HG02970 (cell line): ENCODE results near the gene KRTAP5-2.
"Not testable (repeated sequence)": the region's sequence is repeated elsewhere in the genome, so short reads cannot be mapped to it uniquely, and the experiment has no call there.

Experiments used
- ATAC-seq: cut with Tn5 transposase; IDR thresholded peaks from one replicate; pipeline ENCODE4 v1.9.1; 2021; ENCODE audit warnings: mild to moderate bottlenecking, moderate library complexity, moderate number of reproducible peaks; ENCODE audit not compliant: unreplicated experiment, low FRiP score

Gene KRTAP5-2, protein sequence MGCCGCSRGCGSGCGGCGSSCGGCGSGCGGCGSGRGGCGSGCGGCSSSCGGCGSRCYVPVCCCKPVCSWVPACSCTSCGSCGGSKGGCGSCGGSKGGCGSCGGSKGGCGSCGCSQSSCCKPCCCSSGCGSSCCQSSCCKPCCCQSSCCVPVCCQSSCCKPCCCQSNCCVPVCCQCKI

DNA sequence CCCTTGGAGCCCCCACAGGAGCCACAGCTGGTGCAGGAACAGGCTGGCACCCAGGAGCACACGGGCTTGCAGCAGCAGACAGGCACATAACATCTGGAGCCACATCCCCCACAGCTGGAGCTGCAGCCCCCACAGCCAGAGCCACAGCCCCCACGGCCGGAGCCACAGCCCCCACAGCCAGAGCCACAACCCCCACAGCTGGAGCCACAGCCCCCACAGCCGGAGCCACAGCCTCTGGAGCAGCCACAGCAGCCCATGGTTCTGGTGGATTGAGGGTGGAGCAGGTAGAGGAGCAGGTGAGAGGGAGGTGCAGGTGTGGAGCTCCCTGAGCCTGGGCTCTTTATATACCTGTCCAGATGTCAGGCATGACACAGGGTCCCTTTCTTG is at the start of gene KRTAP5-2:
TSS of gene KRTAP5-2 (minus strand) at position 301 of the 387 bp plus-strand sequence. CDS start at position 257, 44 bp downstream.
- ATAC-seq, result no peak

DNA sequence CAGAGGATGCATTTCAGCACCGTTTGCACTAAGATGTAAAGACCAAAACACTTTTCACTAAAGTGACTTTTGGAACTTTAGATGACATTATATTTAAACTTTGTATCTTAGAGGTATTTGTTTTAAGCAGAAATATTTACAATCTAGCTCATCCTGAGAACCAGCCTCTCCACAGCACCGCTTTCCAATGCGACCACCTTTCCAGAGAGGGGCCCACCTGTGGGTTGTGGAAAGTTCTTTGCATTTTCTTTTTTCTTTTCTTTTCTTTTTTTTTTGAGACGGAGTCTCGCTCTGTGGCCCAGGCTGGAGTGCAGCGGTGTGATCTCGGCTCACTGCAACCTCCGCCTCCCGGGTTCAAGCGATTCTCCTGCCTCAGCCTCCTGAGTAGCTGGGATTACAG is 48.4 kb upstream of the KRTAP5-2 start:
- not testable (repeated sequence) for ATAC-seq

DNA sequence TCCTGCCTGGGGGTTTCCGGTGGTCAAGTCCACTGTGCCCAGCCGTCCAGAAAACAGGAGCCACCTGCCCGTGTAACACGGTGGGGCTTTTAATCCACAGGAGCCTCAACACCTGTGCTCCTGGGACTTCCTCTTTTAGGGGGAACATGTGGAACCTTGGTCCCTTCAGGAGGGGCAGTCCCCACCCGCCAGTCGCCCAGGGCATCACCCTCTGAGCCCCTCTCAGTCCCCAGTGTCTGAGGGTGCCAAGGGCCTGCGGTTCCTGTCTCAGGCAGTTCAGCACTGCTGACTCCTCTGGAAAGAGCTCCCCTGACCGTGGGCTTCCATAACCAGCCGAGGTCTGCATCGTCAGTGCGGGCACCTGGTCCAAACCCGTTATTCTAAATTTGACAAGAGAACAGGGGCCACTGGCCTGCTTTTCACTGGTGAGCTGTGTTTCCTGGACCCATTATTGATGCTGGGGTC is 47.3 kb upstream of the KRTAP5-2 start:
- no peak for ATAC-seq

DNA sequence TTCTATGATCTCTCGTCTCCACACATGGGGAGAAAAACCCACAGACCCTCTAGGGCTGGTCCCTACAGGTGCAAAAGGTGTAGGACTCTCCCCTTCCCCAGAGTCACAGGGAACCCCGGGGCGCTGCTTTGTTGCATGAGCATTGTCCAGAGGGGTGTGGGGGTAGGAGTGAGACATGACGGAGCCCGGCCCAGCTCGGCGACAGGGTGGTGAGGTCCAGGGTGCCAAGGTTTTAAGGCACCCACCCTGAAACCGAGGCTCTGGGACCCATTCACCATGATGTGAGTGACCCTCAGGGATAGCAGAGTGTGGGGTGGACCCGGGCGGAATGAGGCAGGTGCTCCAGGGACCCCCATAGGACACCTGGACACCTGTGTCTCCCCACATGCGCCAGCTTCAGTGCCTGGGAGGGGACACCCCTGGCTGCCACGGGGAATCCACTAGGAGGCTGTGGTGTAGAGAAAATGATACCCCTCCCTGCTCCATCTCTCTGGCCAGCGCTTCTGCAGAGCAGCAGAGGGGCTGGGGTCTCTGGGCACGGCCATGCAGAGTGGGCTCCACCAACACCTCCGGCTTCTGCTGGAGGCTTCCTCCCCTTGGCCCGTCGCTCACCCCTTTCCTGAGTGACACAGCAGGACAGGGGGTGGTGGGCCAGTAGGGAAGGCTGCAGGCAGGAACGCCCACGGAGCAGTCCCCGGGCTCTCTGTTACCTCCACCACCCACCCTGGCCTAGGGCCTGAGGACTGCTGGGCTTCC is 46.7 kb upstream of the KRTAP5-2 start:
- no peak for ATAC-seq

DNA sequence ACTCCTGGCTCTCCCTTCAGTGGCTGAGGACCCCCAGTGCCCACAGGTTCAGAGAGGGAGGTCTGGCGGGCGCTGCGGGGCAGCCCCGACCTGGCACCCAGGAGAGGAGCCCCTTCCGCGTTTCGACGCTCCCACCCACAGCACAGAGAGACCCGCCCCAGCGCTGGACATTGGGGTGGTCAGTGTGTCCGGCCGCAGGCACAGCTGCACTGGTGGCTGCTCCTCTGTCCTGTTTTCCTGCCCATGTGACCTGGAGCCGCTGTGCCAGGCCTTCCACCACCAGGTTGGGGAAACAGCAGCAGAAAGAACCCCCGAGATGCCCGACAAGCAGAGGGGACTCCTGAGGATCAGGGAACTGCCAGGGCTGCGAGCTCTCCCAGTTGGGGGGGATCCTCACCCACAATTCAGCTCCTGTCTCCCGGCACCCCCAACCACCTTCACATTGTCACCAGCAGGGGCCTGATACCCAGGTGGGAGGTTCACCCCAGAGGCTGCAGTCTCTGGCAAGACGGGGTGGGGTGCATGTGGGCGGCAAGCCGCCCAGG is 45.1 kb upstream of the KRTAP5-2 start:
- ATAC-seq, result no peak

DNA sequence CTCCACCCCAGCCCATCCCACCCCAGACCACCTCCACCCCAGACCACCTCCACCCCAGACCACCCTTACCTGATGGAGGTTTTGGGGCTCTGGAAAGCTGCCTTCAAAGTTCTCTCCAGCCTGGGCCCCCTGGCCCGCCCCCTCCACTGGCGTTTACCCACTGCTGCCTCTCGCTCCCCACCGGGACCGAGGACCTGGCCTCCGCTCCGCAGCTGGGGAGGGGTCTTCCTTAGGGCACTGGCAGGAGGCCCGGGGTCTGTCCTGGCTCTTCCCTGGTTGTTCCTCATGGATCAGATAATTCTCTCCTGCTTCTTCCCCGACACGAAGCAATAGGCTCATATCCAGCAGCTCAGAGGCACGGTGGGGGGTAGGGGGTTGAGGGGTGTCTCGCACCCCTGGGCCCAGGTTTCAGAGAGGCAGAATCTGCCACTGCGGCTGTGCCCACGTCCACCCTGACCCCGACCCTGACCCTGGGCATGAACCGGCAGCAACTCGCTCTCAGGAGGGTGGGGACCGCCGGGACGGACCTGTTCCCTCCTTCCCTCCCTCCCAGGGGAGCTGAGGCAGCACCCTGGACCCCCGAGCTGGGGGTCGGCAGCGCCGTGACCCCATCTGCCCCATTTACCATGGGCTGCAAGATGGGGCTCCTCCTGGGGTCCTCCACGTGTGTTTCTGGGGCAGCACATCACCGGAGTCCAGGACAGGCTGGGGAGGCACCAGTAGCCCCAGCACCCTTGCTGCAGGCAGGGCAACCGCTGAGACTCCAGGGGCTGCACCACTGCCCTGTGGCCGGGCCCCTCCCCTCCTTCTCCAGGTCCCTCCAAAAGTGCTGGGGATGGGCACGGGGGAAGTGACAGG is 44.4 kb upstream of the KRTAP5-2 start:
- no peak for ATAC-seq

DNA sequence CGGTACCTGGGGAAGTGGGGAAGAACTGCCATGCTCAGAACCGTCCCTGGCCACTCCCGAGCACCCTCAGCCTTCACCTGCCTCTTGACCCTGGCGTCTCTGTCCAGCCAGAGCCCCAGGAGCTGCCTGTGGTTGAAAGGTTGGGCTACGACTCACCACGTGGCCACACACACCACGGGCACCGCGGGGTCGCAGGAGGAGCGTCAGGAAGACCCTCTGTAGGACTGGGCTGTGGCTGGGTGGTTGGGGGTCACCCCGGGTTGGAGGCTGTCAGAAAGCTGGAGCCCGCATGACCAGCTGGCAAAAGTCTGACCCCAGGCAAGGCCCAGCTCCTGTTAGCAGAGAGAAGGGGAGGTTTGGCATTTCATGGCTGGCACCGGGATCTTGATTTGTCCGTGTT is 43.0 kb upstream of the KRTAP5-2 start:
- no peak for ATAC-seq

DNA sequence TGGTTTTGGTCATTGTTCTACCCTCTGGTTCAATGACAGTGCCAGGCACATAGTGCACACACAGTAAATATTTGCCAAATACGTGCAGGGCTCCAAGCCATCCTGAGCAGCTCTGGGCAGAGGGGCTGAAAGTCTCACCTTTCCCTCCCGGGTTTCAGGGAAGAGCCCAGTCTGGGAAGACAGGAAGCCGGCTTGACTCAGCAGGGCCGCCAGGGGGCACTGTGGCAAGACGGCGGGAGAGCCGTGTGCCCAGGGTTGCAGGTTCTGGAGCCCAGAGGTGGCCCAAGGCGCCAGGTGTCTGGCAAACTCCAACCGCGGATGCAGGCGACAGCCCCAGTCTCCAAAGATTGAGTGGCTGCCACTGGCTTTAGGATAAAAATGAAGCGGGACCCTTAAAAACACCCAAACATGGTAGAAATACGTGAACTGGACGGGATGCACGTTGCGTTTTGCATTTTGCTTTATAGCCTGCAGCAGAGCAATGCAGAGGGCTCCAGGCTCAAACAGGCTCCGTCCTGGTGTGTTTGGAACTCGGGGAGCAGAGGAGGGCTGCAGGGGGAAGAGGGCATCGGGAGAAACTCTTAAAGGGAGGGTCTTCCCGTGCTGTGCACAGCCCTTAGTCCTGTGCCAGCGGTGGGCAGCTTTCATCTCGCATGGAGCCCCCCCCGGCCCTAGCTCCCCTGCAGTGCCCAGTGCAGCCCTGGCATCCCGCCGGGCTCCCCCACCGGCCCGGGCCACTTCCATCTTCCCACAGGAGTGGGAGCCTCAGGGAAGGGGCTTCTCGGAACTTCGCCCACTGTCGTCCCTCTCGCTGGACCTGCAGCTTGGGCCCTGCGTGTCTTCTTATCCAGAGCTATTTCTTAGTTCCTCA is 42.2 kb upstream of the KRTAP5-2 start:
- ATAC-seq, result no peak

DNA sequence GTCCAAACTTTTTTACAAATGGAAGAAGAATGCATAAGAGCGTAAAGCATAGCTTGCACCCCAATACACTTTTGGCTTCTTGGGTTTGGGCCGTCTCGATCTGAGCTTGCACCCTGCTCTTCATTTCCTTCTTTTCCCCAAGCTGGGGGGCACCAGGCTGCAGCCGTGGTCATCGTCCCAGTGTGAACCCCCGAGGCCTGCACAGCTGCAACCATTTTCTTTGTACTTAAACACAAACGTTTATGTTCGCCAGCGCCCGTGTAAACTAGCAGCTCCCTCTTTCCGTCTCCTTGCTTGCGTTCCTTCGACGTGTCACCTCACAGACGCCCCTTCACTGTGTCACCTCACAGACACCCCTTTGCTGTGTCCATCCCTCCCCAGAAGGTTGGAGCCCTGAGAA is 41.6 kb upstream of the KRTAP5-2 start:
- no peak for ATAC-seq

DNA sequence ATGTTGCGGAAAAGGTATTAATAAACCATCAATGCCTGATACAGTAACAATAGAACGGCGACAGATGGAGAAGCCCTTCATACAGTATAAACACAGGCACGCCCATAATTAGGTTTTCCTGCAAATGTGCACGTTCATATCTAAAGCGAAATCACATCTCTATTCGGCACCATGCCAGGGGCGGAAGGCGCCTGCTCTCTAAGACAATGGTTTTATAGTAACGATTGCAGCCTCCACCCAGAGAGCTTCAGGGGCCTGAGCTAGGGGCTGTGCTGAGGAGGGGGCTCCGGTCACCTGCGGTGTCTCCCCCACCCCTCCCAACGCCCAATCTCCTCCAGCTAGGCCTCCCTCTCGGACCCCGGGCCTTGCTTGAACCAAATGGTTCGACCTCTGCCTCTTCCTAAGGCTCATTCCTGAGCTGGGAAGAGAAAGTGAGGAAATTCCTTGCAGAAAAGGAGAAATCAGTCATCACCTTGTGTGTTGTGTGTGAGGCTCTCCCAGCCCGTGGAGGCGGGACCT is 41.1 kb upstream of the KRTAP5-2 start:
- no peak for ATAC-seq

DNA sequence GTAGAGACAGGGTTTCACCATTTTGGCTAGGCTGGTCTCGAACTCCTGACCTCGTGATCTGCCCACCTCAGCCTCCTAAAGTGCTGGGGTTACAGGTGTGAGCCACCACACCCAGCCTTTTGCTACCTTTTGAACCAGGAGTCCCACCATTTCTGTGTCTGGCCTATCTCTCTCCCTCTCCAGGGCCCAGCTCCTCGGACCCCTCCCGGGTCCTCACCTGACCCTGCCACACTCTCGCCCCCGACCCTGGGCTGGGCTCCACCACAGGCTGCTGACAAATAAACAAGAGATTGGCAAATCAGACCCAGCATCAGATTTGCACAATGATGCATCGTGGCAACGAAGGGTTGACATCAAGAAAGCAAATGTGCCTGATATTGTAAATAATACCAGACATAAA is 40.2 kb upstream of the KRTAP5-2 start:
- no peak for ATAC-seq

DNA sequence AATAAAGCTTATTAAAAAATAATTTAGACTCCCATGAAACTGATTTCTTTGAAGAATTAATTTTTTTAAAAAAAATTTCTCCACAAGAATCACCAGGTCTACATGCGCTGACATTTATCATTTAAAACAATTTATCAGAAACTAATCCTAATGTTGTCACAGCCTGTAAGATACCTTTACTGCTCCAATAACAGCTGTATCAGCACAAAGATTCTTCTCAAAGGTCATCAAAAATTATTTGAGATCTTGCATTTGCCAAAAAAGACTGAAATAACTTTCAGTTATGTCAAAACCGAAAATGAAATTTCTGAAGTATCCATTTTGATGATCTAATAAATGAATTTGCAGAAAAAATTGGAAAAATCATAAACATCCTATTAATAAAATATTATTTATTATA is 39.5 kb upstream of the KRTAP5-2 start:
- ATAC-seq, result no peak

DNA sequence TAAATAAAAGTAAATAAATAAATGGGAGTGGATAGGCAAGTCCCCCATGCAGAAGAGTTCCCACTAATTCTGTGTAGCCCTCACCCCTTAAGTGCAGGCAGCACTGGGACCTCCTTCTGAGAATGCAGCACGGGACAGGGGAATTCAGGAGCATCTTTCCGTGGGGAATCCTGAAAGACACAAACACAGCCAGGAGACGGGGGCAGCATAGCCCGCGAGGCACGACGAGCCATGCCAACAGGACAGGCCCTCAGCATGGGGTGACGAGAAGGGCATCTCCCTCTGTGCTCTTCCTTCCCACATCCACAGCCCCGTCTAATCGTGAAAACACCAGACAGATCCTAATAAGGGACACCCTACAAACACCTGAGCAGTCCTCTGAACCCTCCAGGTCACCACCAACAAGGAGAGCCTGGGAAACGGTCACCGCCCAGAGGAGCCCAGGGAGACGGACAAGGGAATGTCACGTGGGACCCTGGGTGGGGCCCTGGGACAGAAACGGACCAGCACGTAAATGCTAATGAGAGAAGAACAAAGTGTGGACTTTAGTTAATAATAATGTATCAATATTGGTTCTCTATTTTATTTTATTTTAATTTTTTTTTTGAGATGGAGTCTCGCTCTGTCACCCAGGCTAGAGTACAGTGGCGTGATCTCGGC is 38.3 kb upstream of the KRTAP5-2 start:
- ATAC-seq, result no peak

DNA sequence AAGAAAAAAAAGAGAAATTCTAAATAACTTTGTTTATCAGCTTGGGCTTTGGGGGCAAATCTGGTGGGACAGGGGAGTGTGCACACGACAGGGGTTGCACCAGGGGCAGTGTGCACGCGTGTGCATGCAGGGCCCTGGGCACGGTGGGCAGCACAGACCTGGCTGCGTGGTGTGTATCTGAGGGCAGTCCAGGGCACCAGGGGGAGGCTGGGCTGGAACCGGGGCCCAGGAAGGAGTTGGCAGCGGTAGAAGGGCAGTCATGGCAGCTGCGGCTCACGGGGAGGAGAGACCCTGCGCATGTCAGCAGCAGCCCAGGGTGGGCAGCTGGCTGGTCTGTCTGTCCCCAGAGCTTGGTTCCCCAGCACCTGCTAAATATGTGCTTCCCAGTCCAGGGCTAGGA is 35.8 kb upstream of the KRTAP5-2 start:
- ATAC-seq, result no peak

DNA sequence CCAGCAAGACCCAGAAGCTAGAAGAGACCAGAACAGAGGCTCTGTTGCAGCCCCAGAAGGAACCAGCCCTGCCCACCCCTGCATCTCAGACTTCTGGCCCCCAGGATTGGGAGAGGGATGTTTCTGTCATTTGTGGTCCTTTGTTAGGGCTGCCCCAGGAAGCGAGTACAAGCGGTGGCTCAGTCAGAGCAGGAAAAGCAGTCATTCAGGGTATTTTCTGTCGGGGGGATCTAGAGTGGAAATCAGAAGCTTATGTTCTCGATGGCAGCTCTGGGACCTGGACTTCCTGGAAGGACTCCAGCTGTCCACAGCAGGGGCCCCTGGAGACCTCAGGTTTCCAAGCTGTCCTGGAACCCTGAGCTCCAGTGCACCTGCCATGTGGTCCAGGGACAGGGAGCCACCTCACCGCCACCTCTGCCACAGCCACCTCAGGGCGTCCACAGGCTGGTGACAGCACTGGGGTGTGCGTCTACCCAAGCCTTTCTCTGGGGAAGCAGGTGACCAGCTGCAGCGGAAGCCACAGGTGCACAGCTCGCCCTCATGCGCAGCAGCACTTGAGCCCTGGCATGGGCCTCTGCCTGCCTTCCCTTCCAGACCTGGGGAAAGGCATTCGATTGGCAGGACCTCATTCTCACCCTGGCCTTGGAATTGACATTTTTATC is 34.1 kb upstream of the KRTAP5-2 start:
- ATAC-seq, result no peak

DNA sequence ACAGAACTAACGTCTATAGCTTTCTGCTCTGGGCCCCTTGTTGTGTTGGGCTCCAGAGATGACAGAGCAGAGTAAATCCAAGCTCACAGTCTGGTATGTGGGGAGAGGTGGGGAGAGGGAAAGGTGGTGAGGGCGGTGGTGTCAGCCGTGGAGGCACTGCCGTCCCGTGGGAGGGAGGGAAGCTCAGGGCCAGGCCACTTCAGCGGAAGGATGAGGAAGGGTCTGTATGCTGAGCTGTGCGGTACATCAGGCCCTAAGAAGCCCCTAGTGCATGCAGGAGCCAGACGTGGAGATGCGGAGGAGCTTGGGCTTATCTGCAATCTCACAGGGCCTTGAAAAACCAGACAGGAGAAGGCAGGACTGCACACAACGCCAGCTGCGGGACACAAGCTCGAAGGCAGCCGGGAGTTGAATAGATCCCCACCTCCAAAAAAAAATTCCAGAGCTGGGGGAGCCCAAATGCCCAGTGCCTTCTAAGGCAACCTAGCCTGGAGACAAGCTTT is 33.0 kb upstream of the KRTAP5-2 start:
- ATAC-seq, result no peak

DNA sequence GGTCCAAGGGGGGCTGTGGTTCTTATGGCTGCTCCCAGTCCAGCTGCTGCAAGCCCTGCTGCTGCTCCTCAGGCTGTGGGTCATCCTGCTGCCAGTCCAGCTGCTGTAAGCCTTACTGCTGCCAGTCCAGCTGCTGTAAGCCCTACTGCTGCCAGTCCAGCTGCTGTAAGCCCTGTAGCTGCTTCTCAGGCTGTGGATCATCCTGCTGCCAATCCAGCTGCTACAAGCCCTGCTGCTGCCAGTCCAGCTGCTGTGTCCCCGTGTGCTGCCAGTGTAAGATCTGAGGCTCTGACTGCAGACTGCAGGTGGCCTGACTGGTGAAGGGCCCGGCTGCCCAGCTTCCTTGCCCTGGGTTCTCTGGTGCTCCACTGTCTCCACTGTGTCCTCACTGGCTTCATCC is 32.2 kb upstream of the KRTAP5-2 start:
- no peak for ATAC-seq

DNA sequence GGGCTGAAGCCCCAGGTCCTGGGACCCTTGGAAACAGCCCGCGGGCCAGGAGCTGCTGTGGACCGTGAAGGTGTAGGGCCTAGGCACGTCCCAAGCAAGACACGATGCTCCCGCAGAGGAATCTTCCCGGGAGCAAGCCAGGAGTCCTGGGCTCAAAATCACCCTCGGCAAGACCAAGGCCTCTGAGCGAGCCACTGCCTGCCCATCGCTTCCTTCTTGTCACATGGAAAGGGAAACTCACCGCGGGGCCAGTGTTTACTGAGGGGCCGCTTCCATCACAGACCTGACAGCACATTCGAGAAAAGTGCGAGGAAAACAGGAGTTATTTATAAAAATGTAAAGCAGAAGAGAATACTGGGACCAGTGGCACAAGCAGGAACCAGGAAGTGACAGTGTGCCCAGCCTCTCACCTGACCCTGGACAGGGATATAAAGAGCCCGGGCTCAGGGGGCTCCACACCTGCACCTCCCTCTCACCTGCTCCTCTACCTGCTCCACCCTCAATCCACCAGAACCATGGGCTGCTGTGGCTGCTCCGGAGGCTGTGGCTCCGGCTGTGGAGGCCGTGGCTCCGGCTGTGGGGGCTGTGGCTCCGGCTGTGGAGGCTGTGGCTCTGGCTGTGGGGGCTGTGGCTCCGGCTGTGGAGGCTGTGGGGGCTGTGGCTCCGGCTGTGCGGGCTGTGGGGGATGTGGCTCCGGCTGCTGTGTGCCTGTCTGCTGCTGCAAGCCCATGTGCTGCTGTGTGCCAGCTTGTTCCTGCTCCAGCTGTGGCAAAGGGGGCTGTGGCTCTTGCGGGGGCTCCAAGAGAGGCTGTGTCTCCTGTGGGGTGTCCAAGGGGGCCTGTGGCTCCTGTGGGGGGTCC is 31.5 kb upstream of the KRTAP5-2 start, which contains the start of gene KRTAP5-5:
TSS of gene KRTAP5-5 (plus strand) at position 450 of the 860 bp plus-strand sequence. CDS start at position 516, 66 bp downstream.
- no peak for ATAC-seq
